ENCODE measurements around the gene CTIF. TPM values are rescaled to one million over a fixed set of nuclear protein-coding genes. Genes with fewer than 3 reads are reported as not detected.

The CTIF gene
- polyA plus RNA-seq, 3 donors = 0.38 to 8.7 (median 1.2) TPM

- Mint-ChIP-seq H3K27me3 (ENCODE audit: low read depth in 3 of 3) (peaks cover 0 to 5% (median 2%) of the 10 kb centered on the region in 3 donors), H3K36me3 (peaks cover 6 to 11% of the 10 kb centered on the region in 2 donors), H3K4me1 (no peaks in the 10 kb centered on the region), H3K4me3 (no peak overlapping the region), H3K27ac (no peak overlapping the region), H3K9me3 (peaks cover 3 to 12% (median 6%) of the 10 kb centered on the region in 7 donors)
- H3K27ac ChIP-seq (ENCODE audit: low read depth in 1 of 2, low read length in 2 of 2) = no peak overlapping the region
- H4K20me1 ChIP-seq (ENCODE audit: insufficient read depth, low read length) = peaks cover 16% of the 10 kb centered on the region
- H3K79me2 ChIP-seq (ENCODE audit: insufficient read depth, low read length) = no peaks in the 10 kb centered on the region
- no peak for TF ChIP-seq CTCF (IDR thresholded peaks at IDR 0.05)
- DNase-seq = no peak
- no peaks in the 10 kb centered on the region for H3K4me1 ChIP-seq (ENCODE audit: control insufficient read depth in 1 of 2, insufficient read depth in 2 of 2, low read length in 2 of 2)
- H2AFZ ChIP-seq (ENCODE audit: insufficient read depth, low read depth, low read length, poor library complexity, severe bottlenecking) = no peak overlapping the region
- no peaks in the 10 kb centered on the region for H3K27me3 ChIP-seq (ENCODE audit: control insufficient read depth in 2 of 2, insufficient read depth in 2 of 2, low read length in 2 of 2)
- peaks cover 0 to 2% of the 10 kb centered on the region in 2 donors for H3K9me3 ChIP-seq (replicated peaks in 1 of 2; ENCODE audit: control insufficient read depth in 1 of 2, insufficient read depth in 1 of 2, low read length in 2 of 2)
- WGBS (ENCODE audit: insufficient coverage) = 92% methylated on average over 5 of the region's 10 CpGs
- intact Hi-C loops (cut with micrococcal nuclease) = no loop called here
- H3K36me3 ChIP-seq (replicated peaks in 1 of 2; ENCODE audit: control insufficient read depth in 1 of 2, insufficient read depth in 2 of 2, low read length in 2 of 2) = no peaks in the 10 kb centered on the region
- no peak overlapping the region for H3K4me2 ChIP-seq (replicated peaks; ENCODE audit: extremely low read depth, low read length, poor library complexity, severe bottlenecking)
- H3K4me3 ChIP-seq (replicated peaks in 1 of 3; ENCODE audit: low read depth in 2 of 3, low read length in 3 of 3) = no peak overlapping the region
- H3K9ac ChIP-seq (ENCODE audit: insufficient read depth, low read length, poor library complexity, severe bottlenecking) = no peak overlapping the region
Measured at GRCh38 chr18:48580782-48581181, 42.0 kb downstream of the CTIF start.

GRCh38 chr18:48581206-48581605 lies 42.4 kb downstream of the CTIF start:
- Mint-ChIP-seq H3K4me1 (no peaks in the 10 kb centered on the region), H3K9me3 (peaks cover 3 to 12% (median 6%) of the 10 kb centered on the region in 7 donors), H3K36me3 (peaks cover 6 to 10% of the 10 kb centered on the region in 2 donors), H3K4me3 (no peak overlapping the region), H3K27ac (peak overlapping the region in 1 of 7 donors; percentile 23), H3K27me3 (ENCODE audit: low read depth in 3 of 3) (peaks cover 0 to 5% (median 2%) of the 10 kb centered on the region in 3 donors)
- Histone ChIP-seq H3K4me2 (replicated peaks; ENCODE audit: extremely low read depth, low read length, poor library complexity, severe bottlenecking) (no peak overlapping the region), H3K9me3 (replicated peaks in 1 of 2; ENCODE audit: control insufficient read depth in 1 of 2, insufficient read depth in 1 of 2, low read length in 2 of 2) (peaks cover 0 to 2% of the 10 kb centered on the region in 2 donors), H3K9ac (ENCODE audit: insufficient read depth, low read length, poor library complexity, severe bottlenecking) (no peak overlapping the region), H4K20me1 (ENCODE audit: insufficient read depth, low read length) (peaks cover 16% of the 10 kb centered on the region), H3K4me1 (ENCODE audit: control insufficient read depth in 1 of 2, insufficient read depth in 2 of 2, low read length in 2 of 2) (no peaks in the 10 kb centered on the region), H3K36me3 (replicated peaks in 1 of 2; ENCODE audit: control insufficient read depth in 1 of 2, insufficient read depth in 2 of 2, low read length in 2 of 2) (no peaks in the 10 kb centered on the region), H3K27ac (ENCODE audit: low read depth in 1 of 2, low read length in 2 of 2) (no peak overlapping the region), H2AFZ (ENCODE audit: insufficient read depth, low read depth, low read length, poor library complexity, severe bottlenecking) (no peak overlapping the region), H3K27me3 (ENCODE audit: control insufficient read depth in 2 of 2, insufficient read depth in 2 of 2, low read length in 2 of 2) (no peaks in the 10 kb centered on the region), H3K79me2 (ENCODE audit: insufficient read depth, low read length) (no peaks in the 10 kb centered on the region), H3K4me3 (replicated peaks in 1 of 3; ENCODE audit: low read depth in 2 of 3, low read length in 3 of 3) (no peak overlapping the region)
- no peak for DNase-seq
- no peak for TF ChIP-seq CTCF (IDR thresholded peaks at IDR 0.05)
- intact Hi-C loops (cut with micrococcal nuclease) = no loop called here
- WGBS (ENCODE audit: insufficient coverage) = 80% methylated on average over 2 of the region's 4 CpGs
